ACHN (cell line): Measurements from ENCODE around the gene FYCO1.
"Not testable (repeated sequence)": the region's sequence is repeated elsewhere in the genome, so short reads cannot be mapped to it uniquely, and the experiment has no call there.

ENCODE experiments used
- DNase-seq: peaks from one replicate; pipeline ENCODE4 v3.0.0-alpha.2; 2015
- in situ Hi-C: cut with HindIII; loops from 2 replicates; pipeline ENCODE4 v1.10.0; 2017; ENCODE audit warnings: low sequenced_read_pairs, low pct_ligation_motif_present, low pct_unique_long_range_greater_than_20kb

Gene FYCO1

GRCh38 chr3:45995236-45996192 is at the start of gene FYCO1:
FYCO1 (minus strand) TSS chr3:45995824; CDS start chr3:45984910, 10,914 bp downstream.
- peak; percentile 81 for DNase-seq
- in situ Hi-C loops: no loop called here

GRCh38 chr3:46038916-46039315 is 43.3 kb upstream of the FYCO1 start:
- no peak for DNase-seq
- in situ Hi-C loops: no loop called here

GRCh38 chr3:46038071-46038470 is 42.4 kb upstream of the FYCO1 start:
- DNase-seq, in situ Hi-C loops: not testable (repeated sequence)

GRCh38 chr3:46036191-46036590 is 40.6 kb upstream of the FYCO1 start:
- in situ Hi-C loops: no loop called here

GRCh38 chr3:46031747-46032146 is 36.1 kb upstream of the FYCO1 start:
- in situ Hi-C loops: no loop called here
- DNase-seq: no peak

More at GRCh38 chr3:46036191-46036590, 40.6 kb upstream of the FYCO1 start:
- no peak for DNase-seq

- in situ Hi-C loops: no loop called here
- DNase-seq: no peak
Measured at GRCh38 chr3:46031269-46031668, 35.6 kb upstream of the FYCO1 start.

GRCh38 chr3:46030626-46031025 is 35.0 kb upstream of the FYCO1 start:
- in situ Hi-C loops: no loop called here

GRCh38 chr3:46029953-46030543 is 34.4 kb upstream of the FYCO1 start:
- in situ Hi-C loops: no loop called here
- DNase-seq: no peak

More at GRCh38 chr3:46030626-46031025, 35.0 kb upstream of the FYCO1 start:
- no peak for DNase-seq

GRCh38 chr3:46027736-46028397 is 32.2 kb upstream of the FYCO1 start:
- in situ Hi-C loops: no loop called here
- no peak for DNase-seq

- in situ Hi-C loops: no loop called here
- no peak for DNase-seq
Measured at GRCh38 chr3:46027021-46027705, 31.5 kb upstream of the FYCO1 start, which contains the start of gene XCR1. XCR1 (minus strand) TSS chr3:46027483; CDS start chr3:46021947, 5,536 bp downstream.

- DNase-seq: no peak
- in situ Hi-C loops: no loop called here
Measured at GRCh38 chr3:46025139-46025538, 29.5 kb upstream of the FYCO1 start.

GRCh38 chr3:46024131-46024530 is 28.5 kb upstream of the FYCO1 start:
- DNase-seq: no peak
- in situ Hi-C loops: no loop called here

GRCh38 chr3:46022909-46023785 is 27.5 kb upstream of the FYCO1 start:
- in situ Hi-C loops: no loop called here
- DNase-seq: no peak

DNA sequence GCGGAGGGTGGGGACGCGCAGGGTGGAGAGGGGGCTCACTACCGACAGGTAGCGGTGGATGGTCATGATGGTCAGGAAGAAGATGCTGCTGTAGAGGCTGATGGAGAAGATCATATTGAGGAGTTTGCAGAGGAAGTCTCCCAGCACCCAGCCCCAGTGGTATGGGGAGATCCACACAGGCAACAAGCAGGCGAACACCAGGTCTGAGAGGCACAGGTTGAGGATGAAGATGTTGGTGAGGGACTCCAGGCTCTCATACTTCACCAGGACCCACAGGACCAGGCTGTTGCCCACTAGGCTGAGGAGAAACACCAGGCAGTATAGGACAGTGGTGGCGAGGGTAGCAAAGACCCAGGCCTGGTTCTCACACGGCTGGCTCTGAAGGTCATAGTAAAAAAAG is 25.9 kb upstream of the FYCO1 start:
- in situ Hi-C loops: no loop called here
- DNase-seq: no peak

- in situ Hi-C loops: no loop called here
- DNase-seq: no peak
Measured at GRCh38 chr3:46020766-46021510, 25.3 kb upstream of the FYCO1 start.

- no peak for DNase-seq
Measured at GRCh38 chr3:46019707-46020106, 24.1 kb upstream of the FYCO1 start.

GRCh38 chr3:46017720-46018119 is 22.1 kb upstream of the FYCO1 start:
- DNase-seq: no peak

More at GRCh38 chr3:46019707-46020106, 24.1 kb upstream of the FYCO1 start:
- in situ Hi-C loops: no loop called here

More at GRCh38 chr3:46017720-46018119, 22.1 kb upstream of the FYCO1 start:
- in situ Hi-C loops: no loop called here
